Activated CD4-positive, alpha-beta T cell treated with anti-CD3 and anti-CD28 coated beads, Interleukin-2, amount 10 ng/mL, durations not matched to agents 7 days and 5 days (primary cell): ENCODE measurements around the gene MSH6. TPM values are rescaled to one million over a fixed set of nuclear protein-coding genes. Genes with fewer than 3 reads are reported as not detected.

Source experiments
- total RNA-seq, 2 experiments: library from RNA; stranded (reverse); gene quantifications; one replicate each; pipeline ENCODE4 v1.2.3, GENCODE V29; 2021

MSH6 gene
- total RNA-seq, 2 experiments from 2014 or later, result 87.7 to 92.9 TPM

Other genes starting within 250 kb of the MSH6 start
- under 1 TPM; 0.12 TPM for gene KCNK12, start 212.2 kb upstream of the MSH6 start, total RNA-seq
- gene FBXO11, start 123.4 kb downstream of the MSH6 start, total RNA-seq, result 10 to 100 TPM; 49.3 to 58.5 TPM